HEK293T (cell line): Measurements from ENCODE around the gene MACC1.

Experiments used
- ARNT ChIP-seq: fragments of 450-650 bp; IDR thresholded peaks from 2 replicates; pipeline ENCODE4 v1.6.1; 2017; ENCODE audit warnings: mild to moderate bottlenecking
- BHLHE40 ChIP-seq: fragments of 450-650 bp; IDR thresholded peaks from 2 replicates; pipeline ENCODE4 v1.6.1; 2016; ENCODE audit warnings: mild to moderate bottlenecking, moderate library complexity, borderline replicate concordance
- CTBP1 ChIP-seq: fragments of 450-650 bp; IDR thresholded peaks from 2 replicates; pipeline ENCODE4 v1.6.1; 2016; ENCODE audit warnings: borderline replicate concordance
- FOXA1 ChIP-seq: fragments of 450-650 bp; IDR thresholded peaks from 2 replicates; pipeline ENCODE4 v1.6.1; 2016; ENCODE audit warnings: mild to moderate bottlenecking
- FOXM1 ChIP-seq: fragments of 450-650 bp; IDR thresholded peaks from 2 replicates; pipeline ENCODE4 v1.6.1; 2017; ENCODE audit warnings: mild to moderate bottlenecking, borderline replicate concordance
- HDGF ChIP-seq: fragments of 450-650 bp; IDR thresholded peaks from 2 replicates; pipeline ENCODE4 v1.6.1; 2017; ENCODE audit warnings: antibody characterized with exemption, borderline replicate concordance
- NFRKB ChIP-seq: fragments of 450-650 bp; IDR thresholded peaks from 2 replicates; pipeline ENCODE4 v1.6.1; 2016; ENCODE audit warnings: mild to moderate bottlenecking, moderate library complexity
- SP1 ChIP-seq: fragments of 450-650 bp; IDR thresholded peaks from 2 replicates; pipeline ENCODE4 v1.6.1; 2017
- SUZ12 ChIP-seq: fragments of 450-650 bp; IDR thresholded peaks from 2 replicates; pipeline ENCODE4 v1.6.1; 2016; ENCODE audit warnings: mild to moderate bottlenecking

DNA sequence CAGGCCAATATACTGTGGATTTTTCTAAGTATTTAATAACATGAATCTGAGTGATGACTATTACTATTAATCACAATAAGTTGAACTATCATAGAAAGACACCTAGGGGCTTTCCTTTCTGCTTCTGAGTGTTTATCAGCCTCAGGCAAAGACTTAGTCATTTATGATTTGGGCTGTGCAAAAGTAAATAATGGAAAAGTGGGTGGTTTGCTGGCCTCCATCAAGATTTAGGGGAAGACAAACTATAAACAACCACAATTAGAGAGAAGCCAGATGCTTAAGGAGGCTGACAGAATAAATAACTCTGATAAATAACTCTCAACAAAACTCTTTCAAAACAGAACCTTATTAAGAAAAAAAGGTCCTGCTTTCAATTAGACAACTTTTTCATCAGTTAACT, 64.7 kb downstream of the MACC1 start:
- TF ChIP-seq SP1 (no peak), CTBP1 (no peak), SUZ12 (no peak), BHLHE40 (no peak), FOXM1 (no peak), NFRKB (no peak), FOXA1 (no peak), ARNT (no peak), HDGF (no peak)
